Stimulated activated CD8-positive, alpha-beta memory T cell treated with anti-CD3 and anti-CD28 coated beads, Interleukin-4, amount 100 ng/mL, for 24 hours (primary cell): ENCODE data around the gene CLEC12A.
"Not testable (repeated sequence)": the region's sequence is repeated elsewhere in the genome, so short reads cannot be mapped to it uniquely, and the experiment has no call there.

Experiments used
- DNase-seq: peaks from one replicate; pipeline ENCODE4 v3.0.0-alpha.2; 2020; ENCODE audit warnings: low read depth

The CLEC12A gene

GRCh38 chr12:9971181-9971580, at the start of gene CLEC12A:
TSS of gene CLEC12A (plus strand) at chr12:9971409. CDS start at chr12:9971597, 188 bp downstream.
- no peak for DNase-seq

DNA sequence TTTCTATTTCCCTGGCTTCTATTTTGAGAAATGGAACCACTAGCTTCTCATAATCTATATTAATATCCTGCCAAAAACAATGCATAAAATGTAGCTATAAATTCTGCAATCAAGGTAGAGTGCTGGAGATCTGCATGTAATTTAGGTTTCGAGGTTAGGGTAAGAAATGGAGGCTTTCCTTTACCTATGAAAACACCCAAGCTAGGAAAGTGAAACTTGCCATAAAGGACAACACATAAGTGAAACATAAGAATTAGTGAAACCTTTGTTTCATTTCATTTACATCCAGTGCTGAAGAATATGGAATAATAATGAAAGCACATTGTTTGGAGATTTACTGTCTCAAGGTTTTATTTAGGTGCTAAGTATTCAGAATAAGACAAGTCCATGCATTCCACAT, 48.8 kb upstream of the CLEC12A start:
- no peak for DNase-seq

GRCh38 chr12:9925705-9926393, 45.4 kb upstream of the CLEC12A start:
- DNase-seq, result no peak

- DNase-seq, result no peak
Measured at GRCh38 chr12:9926876-9927275, 44.3 kb upstream of the CLEC12A start.

GRCh38 chr12:9928607-9929006, 42.6 kb upstream of the CLEC12A start:
- no peak for DNase-seq

DNA sequence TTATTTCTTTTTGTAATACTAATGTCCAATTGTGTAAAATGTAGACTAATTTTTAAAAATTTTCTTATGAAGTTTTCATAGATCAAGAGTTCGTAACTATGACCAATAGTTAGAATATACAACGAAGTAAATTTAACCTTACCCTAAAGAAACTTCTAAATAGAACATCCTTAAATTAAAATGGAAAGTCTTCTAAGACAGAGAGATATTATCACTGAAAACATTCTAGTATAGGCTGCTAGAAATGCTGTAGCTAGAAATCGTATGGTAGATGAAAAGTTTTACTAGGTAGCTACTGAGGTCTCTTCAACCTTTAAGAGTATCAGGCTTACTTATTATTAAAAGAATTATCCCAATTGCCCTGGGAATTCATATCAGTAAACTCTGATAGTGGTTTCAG, 40.0 kb upstream of the CLEC12A start:
- DNase-seq, result no peak

DNA sequence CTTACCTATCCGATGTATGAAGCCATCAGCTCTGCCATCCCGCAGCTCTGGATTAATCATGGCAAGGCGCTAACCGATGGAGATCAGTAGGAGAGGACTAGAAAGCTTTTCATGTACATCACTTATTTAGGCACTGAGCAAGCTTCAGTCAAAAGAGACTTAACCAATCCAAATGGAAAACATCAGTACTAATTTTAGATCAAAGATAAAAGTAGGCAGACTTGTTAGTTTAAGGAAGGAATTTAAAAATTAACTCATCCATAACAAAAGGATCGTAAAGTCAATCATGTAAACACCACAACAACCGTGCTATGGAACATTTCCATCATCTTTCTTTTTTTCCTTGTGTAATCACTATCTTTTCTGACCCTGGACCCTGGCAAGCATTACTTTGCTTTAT, 38.9 kb upstream of the CLEC12A start, which contains the start of gene CLEC2A:
CLEC2A (minus strand) TSS at position 101 of the 400 bp plus-strand sequence; CDS start at position 60, 41 bp downstream.
- no peak for DNase-seq

DNA sequence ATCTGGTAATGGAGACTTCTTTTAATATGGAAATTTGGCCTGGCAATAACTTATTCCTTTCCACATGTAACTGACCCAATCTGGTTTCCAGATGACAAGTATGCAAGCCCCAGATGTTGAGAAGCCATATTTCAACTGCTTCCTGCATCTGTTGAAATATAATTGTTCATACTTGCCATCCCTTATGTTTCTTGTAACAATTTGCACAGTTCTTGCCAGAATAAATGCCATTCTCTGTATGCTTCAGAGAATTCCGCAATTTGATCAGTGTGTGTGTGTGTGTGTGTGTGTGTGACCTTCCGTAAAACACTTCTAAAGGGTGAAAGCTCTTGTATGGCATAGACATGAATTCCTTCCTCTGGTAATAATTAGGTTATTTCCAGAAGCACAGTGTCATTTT, 37.3 kb upstream of the CLEC12A start:
- no peak for DNase-seq

DNA sequence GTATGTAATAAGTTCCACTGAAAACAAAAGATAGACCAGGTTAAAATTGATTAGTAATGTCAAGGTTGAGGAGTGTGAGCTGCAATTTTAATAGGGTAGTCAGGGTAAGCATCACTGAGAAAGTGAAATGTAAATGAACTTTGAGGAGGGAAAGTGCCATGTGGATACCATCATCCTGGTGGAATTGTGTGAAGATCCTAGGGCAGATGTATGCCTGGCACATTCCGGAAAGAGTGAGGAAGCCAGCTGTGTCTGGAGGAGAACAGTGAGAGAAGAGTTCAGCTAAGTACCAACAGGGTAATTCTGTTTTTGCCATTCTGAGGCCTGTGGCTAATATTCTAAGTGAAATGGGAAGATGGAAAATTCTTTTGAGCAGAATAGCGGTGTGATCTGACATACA, 36.2 kb upstream of the CLEC12A start:
- no peak for DNase-seq

GRCh38 chr12:9936591-9936990, 34.6 kb upstream of the CLEC12A start:
- DNase-seq, result no peak

DNA sequence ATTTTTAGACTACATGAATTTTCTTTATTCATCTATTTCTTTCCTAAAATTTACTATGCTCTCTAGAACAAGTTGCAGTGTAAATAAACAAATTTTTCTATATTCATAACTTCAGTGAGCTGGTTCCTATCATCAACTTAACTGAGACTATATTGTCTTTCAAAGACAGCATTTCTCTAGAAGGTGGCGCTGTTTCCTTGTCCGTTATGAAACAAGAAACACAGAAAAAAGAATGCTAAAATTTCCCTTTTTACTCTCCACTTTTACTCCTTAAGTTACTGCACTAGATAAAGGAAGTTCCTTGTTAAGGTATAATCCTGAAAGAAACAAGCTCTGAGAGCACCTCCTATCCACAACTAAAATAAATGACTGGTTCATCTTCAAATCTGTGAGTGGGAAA, 30.8 kb upstream of the CLEC12A start:
- no peak for DNase-seq

DNA sequence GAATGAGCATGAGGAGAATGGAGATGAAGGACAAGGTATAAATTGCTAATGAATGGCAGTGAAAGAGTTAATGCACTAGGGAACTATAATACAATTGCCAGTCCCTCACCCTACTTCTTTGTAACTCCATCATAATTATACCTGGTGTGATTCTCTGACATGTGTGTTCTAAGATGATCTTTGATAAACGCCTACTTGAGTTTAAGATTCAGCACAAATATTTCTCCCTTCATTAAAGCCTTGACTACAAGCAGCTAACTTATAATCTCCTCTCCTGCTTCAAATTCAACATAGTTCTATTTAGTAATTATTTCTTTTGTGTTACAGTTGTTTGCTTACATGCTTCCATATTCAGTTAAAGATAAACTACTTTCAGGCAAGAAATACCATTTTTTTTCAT, 29.4 kb upstream of the CLEC12A start:
- no peak for DNase-seq

- DNase-seq, result no peak
Measured at GRCh38 chr12:9943240-9943639, 28.0 kb upstream of the CLEC12A start.

GRCh38 chr12:9944391-9944790, 26.8 kb upstream of the CLEC12A start:
- no peak for DNase-seq

GRCh38 chr12:9947674-9948073, 23.5 kb upstream of the CLEC12A start:
- no peak for DNase-seq

GRCh38 chr12:9948606-9949296, 22.5 kb upstream of the CLEC12A start:
- no peak for DNase-seq

GRCh38 chr12:9951026-9951675, 20.1 kb upstream of the CLEC12A start:
- no peak for DNase-seq

GRCh38 chr12:9952954-9953729, 18.1 kb upstream of the CLEC12A start:
- not testable (repeated sequence) for DNase-seq

- no peak for DNase-seq
Measured at GRCh38 chr12:9957834-9958233, 13.4 kb upstream of the CLEC12A start.

- DNase-seq, result no peak
Measured at GRCh38 chr12:9960590-9960989, 10.6 kb upstream of the CLEC12A start.

DNA sequence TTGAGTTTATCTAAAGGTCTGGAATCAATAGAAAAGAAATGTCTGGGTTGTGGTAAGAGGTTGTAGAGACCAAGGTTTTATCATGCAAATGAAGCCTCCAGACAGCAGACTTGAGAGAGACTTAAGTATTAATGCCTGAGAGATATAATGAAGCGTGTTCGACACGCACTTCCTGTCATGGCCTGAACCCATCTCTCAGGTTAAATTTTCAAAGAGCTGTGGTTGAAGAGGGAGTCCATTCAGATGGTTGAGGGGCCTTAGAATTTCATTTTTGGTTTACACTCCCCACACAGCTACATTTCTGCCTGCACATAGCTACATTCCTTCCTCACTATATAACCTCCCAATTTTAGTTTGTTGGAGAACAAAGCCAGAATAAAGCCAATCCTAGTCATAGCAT, 10.1 kb upstream of the CLEC12A start:
- no peak for DNase-seq

GRCh38 chr12:9961901-9962300, 9.3 kb upstream of the CLEC12A start:
- no peak for DNase-seq
